GM23338 (cell line): ENCODE measurements around the gene L3HYPDH. TPM values are rescaled to one million over a fixed set of nuclear protein-coding genes. Genes with fewer than 3 reads are reported as not detected.

Experiments
- ATAC-seq: fragments of 200-7000 bp; cut with Tn5 transposase; 3 replicates; pipeline ENCODE4 v1.9.1; 2020
- DNase-seq: peaks from one replicate; pipeline ENCODE4 v3.0.0-alpha.2; 2015; ENCODE audit warnings: low spot score
- H2AFZ ChIP-seq: fragments of 200-600 bp; sonication (generic); 2 replicates; pipeline ENCODE4 v1.8.0; 2016; ENCODE audit warnings: antibody characterized with exemption, mild to moderate bottlenecking, moderate library complexity
- H3F3A ChIP-seq: fragments of 200-600 bp; sonication (generic); replicated peaks from 2 replicates; pipeline ENCODE4 v1.8.0; 2017; ENCODE audit warnings: antibody characterized with exemption, mixed run types, low read depth
- H3K27ac ChIP-seq: fragments of 200-600 bp; sonication (generic); 2 replicates; pipeline ENCODE4 v1.6.1; 2016; ENCODE audit warnings: low read depth
- H3K27me3 ChIP-seq: fragments of 200-600 bp; sonication (generic); 2 replicates; pipeline ENCODE4 v1.8.0; 2016; ENCODE audit warnings: mild to moderate bottlenecking, mixed run types, moderate library complexity; ENCODE audit not compliant: insufficient read depth
- H3K36me3 ChIP-seq: fragments of 200-600 bp; sonication (generic); 2 replicates; pipeline ENCODE4 v1.8.0; 2016; ENCODE audit warnings: mild to moderate bottlenecking; ENCODE audit not compliant: insufficient read depth
- H3K4me1 ChIP-seq: fragments of 200-600 bp; sonication (generic); 2 replicates; pipeline ENCODE4 v1.8.0; 2016; ENCODE audit warnings: mild to moderate bottlenecking, moderate library complexity; ENCODE audit not compliant: insufficient read depth
- H3K4me2 ChIP-seq: fragments of 200-600 bp; sonication (generic); 2 replicates; pipeline ENCODE4 v1.7.1; 2017; ENCODE audit warnings: mixed run types
- H3K4me3 ChIP-seq: fragments of 200-600 bp; sonication (generic); 2 replicates; pipeline ENCODE4 v1.6.1; 2016; ENCODE audit warnings: mixed run types
- H3K79me2 ChIP-seq: fragments of 200-600 bp; sonication (generic); replicated peaks from 2 replicates; pipeline ENCODE4 v1.8.0; 2017; ENCODE audit warnings: mild to moderate bottlenecking; ENCODE audit not compliant: insufficient read depth
- H3K9me2 ChIP-seq: fragments of 200-600 bp; sonication (generic); 2 replicates; pipeline ENCODE4 v1.8.0; 2017; ENCODE audit not compliant: insufficient read depth
- H4K20me1 ChIP-seq: fragments of 200-600 bp; sonication (generic); replicated peaks from 2 replicates; pipeline ENCODE4 v1.8.0; 2017; ENCODE audit warnings: mild to moderate bottlenecking; ENCODE audit not compliant: insufficient read depth
- H3K27ac Mint-ChIP-seq: 2 replicates; pipeline ENCODE4 v1.8.0; 2020; ENCODE audit warnings: inconsistent platforms, mild to moderate bottlenecking, moderate library complexity, mixed read lengths
- H3K27me3 Mint-ChIP-seq: 3 replicates; pipeline ENCODE4 v1.8.0; 2022; ENCODE audit warnings: low read depth, mild to moderate bottlenecking, moderate library complexity, mixed read lengths, inconsistent platforms; ENCODE audit not compliant: insufficient read depth, poor library complexity
- H3K36me3 Mint-ChIP-seq: 3 replicates; pipeline ENCODE4 v1.8.0; 2021; ENCODE audit warnings: low read depth, mild to moderate bottlenecking, inconsistent platforms, moderate library complexity, mixed read lengths
- H3K4me1 Mint-ChIP-seq: 3 replicates; pipeline ENCODE4 v1.8.0; 2020; ENCODE audit warnings: mild to moderate bottlenecking, inconsistent platforms, mixed read lengths
- H3K4me3 Mint-ChIP-seq: 3 replicates; pipeline ENCODE4 v1.8.0; 2021; ENCODE audit warnings: moderate library complexity, mild to moderate bottlenecking, inconsistent platforms, mixed read lengths
- H3K9me3 Mint-ChIP-seq: 3 replicates; pipeline ENCODE4 v1.8.0; 2020; ENCODE audit warnings: moderate library complexity, mild to moderate bottlenecking, inconsistent platforms, mixed read lengths
- ETS1 ChIP-seq: IDR thresholded peaks from 2 replicates; pipeline ENCODE4 v1.6.1; 2016; ENCODE audit warnings: antibody characterized with exemption
- EZH2phosphoT487 ChIP-seq: fragments of 200-600 bp; sonication (generic); IDR thresholded peaks from one replicate; pipeline ENCODE4 v1.8.1; 2018; ENCODE audit warnings: antibody characterized with exemption; ENCODE audit not compliant: unreplicated experiment
- NANOG ChIP-seq: IDR thresholded peaks from 2 replicates; pipeline ENCODE4 v1.6.1; 2016; ENCODE audit warnings: antibody characterized with exemption, borderline replicate concordance
- ZNF462 ChIP-seq: fragments of 250-450 bp; sonication (Bioruptor Pico); IDR thresholded peaks from 2 replicates; pipeline ENCODE4 v1.5.0; 2020; ENCODE audit warnings: mild to moderate bottlenecking, moderate library complexity
- polyA plus RNA-seq: library from polyadenylated mRNA; unstranded; fragments of >200 nt; fragmentation: Nextera tagmentation; extraction: Ambion mirVana; gene quantifications from 2 replicates; pipeline ENCODE4 v1.2.1, GENCODE V29; 2016
- total RNA-seq: library from RNA; depleted of rRNA; stranded (reverse); fragments of >200 nt; shearing (Covaris generic); gene quantifications from 2 replicates; pipeline ENCODE4 v1.2.3, GENCODE V29; 2014

Gene L3HYPDH
- total and polyA plus RNA-seq, 2 experiments from 2014 or later = 18.6 to 24.8 TPM

- TF ChIP-seq ZNF462 (CRISPR knock-in tag) = no peak
Measured at GRCh38 chr14:59429790-59430189, 54.4 kb downstream of the L3HYPDH start (continued).

GRCh38 chr14:59428581-59429012 is 55.6 kb downstream of the L3HYPDH start:
- Mint-ChIP-seq H3K27me3 (peaks cover 1% of the 10 kb centered on the region), H3K27ac (no peak overlapping the region), H3K4me3 (no peak overlapping the region), H3K9me3 (no peaks in the 10 kb centered on the region; the same call in 2 of the 3 replicates), H3K36me3 (no peaks in the 10 kb centered on the region), H3K4me1 (peaks cover 11% of the 10 kb centered on the region; the same call in 2 of the 3 replicates)
- Histone ChIP-seq H3K27ac (no peak overlapping the region), H3K9me2 (no peaks in the 10 kb centered on the region), H2AFZ (no peak overlapping the region), H3K36me3 (no peaks in the 10 kb centered on the region), H3F3A (no peaks in the 10 kb centered on the region), H3K27me3 (no peaks in the 10 kb centered on the region), H3K4me2 (no peak overlapping the region), H3K4me3 (no peak overlapping the region), H3K79me2 (no peaks in the 10 kb centered on the region), H4K20me1 (no peaks in the 10 kb centered on the region), H3K4me1 (no peaks in the 10 kb centered on the region)
- DNase-seq = no peak
- ATAC-seq = no peak
- TF ChIP-seq ZNF462 (CRISPR knock-in tag) = no peak
- TF ChIP-seq NANOG = no peak
- TF ChIP-seq ETS1 = no peak
- no peak for TF ChIP-seq EZH2phosphoT487
